ENCODE measurements around the gene UTF1.

UTF1 gene

GRCh38 chr10:133201948-133202725 lies 27.9 kb upstream of the UTF1 start:
- TF ChIP-seq, protein P1, sequence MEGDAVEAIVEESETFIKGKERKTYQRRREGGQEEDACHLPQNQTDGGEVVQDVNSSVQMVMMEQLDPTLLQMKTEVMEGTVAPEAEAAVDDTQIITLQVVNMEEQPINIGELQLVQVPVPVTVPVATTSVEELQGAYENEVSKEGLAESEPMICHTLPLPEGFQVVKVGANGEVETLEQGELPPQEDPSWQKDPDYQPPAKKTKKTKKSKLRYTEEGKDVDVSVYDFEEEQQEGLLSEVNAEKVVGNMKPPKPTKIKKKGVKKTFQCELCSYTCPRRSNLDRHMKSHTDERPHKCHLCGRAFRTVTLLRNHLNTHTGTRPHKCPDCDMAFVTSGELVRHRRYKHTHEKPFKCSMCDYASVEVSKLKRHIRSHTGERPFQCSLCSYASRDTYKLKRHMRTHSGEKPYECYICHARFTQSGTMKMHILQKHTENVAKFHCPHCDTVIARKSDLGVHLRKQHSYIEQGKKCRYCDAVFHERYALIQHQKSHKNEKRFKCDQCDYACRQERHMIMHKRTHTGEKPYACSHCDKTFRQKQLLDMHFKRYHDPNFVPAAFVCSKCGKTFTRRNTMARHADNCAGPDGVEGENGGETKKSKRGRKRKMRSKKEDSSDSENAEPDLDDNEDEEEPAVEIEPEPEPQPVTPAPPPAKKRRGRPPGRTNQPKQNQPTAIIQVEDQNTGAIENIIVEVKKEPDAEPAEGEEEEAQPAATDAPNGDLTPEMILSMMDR (IDR thresholded peaks at IDR 0.05) = no peak

- TF ChIP-seq, protein P1 (IDR thresholded peaks at IDR 0.05) = no peak
These were observed 27.0 kb upstream of the UTF1 start for GRCh38 chr10:133202778-133203651.

GRCh38 chr10:133203652-133204195 lies 26.3 kb upstream of the UTF1 start:
- TF ChIP-seq, protein P1 (IDR thresholded peaks at IDR 0.05) = no peak

DNA sequence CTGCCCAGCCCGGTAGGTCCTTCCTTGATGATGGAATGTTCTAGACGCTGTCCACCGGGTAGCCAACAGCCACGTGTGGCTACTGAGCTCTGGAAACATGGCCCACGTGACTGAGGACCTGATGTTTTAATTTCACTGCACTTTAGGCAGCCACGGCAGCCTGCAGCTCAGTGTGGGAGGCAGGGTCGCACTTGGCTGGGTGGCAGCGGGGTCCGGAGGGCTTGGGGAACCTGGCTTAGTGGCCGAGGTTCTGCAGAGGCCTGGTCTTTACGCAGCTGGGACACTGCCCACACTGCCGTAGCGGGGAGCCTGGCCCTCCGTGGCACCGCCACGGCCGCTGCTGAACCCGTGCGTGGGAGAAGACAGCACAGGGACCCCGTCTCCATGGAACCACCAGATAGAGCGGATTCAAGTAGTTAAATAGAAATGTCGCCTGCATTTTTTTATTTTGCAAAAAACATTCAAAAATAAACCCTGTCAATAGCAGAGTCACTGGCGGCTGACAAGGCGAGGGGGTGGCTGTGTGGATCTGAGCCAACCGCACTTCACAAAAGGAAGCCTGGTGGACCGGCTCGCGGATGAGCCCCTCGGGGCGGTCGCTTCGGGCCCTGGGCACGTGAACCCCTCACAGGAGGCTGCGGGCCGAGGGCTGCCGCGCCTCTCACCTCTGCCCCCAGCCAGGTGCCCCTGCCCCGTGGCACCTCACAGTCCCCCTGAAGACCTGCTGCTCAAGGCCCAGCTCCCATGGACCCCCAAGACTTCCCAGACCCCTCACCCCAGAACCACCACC lies 25.6 kb upstream of the UTF1 start:
- TF ChIP-seq, protein P1 (IDR thresholded peaks at IDR 0.05) = no peak

GRCh38 chr10:133205146-133205545 lies 24.9 kb upstream of the UTF1 start:
- TF ChIP-seq, protein P1 (IDR thresholded peaks at IDR 0.05) = no peak

DNA sequence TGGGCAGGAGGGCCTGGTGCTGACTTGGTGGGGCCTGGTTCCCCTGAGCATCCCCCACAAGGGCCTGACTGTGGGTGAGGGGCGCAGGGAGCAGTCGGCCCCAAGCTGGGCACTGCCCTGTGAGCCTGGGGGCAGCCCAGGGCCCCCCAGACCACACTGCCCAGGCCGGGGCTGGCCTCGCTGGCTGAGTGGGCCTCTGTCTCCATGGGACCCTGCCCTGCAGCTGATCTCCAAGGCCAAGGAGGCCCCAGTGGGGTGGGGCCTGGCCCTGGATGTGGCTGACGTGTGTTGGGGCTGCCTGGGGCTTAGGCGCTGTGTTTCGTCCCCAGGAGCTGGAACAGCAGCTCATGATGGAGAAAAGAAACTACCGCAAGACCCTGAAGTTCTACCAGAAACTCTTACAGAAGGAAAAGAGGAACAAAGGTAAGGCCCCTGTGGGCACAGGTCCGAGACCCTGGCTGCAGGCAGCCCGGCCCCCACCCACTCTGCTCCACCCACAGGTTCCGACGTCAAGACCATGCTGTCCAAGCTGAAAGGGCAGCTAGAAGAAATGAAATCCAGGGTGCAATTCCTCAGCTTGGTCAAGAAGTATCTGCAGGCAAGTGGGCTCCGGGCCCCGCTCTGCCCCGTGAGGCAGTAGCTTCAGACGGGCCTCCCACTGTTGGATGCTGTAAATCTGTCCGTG lies 23.5 kb upstream of the UTF1 start:
- TF ChIP-seq, protein P1 (IDR thresholded peaks at IDR 0.05) = no peak
